Esophagus muscularis mucosa (tissue), 4 donors: ENCODE data around the gene BRD7. TPM values are rescaled to one million over a fixed set of nuclear protein-coding genes. Genes with fewer than 3 reads are reported as not detected.

Experiments used
- DNase-seq: peaks from one replicate; pipeline ENCODE4 v3.0.0-alpha.2; 2017; ENCODE audit errors: extremely low spot score
- H3K27ac ChIP-seq, 4 donors: fragments of 200-600 bp; sonication (generic); replicated peaks in 1 of 4; 1 replicate in 3 of 4; 2 replicates in 1 of 4; pipeline ENCODE4 v1.5.1; 2016 to 2019; ENCODE audit warnings: mild to moderate bottlenecking in 1 of 4
- H3K27me3 ChIP-seq, 4 donors: fragments of 200-600 bp; sonication (generic); one replicate each; pipeline versions ENCODE4 v1.5.1 to v1.6.0; 2016 to 2019
- H3K36me3 ChIP-seq, 4 donors: fragments of 200-600 bp; sonication (generic); one replicate each; pipeline ENCODE4 v1.5.1; 2016 to 2019
- H3K4me1 ChIP-seq, 4 donors: fragments of 200-600 bp; sonication (generic); one replicate each; pipeline ENCODE4 v1.5.1; 2016 to 2019
- H3K4me3 ChIP-seq, 4 donors: fragments of 200-600 bp; sonication (generic); 1 replicate in 2 of 4; 2 replicates in 2 of 4; pipeline ENCODE4 v1.5.1; 2016 to 2019; ENCODE audit warnings: mild to moderate bottlenecking in 4 of 4, moderate library complexity in 1 of 4
- H3K9me3 ChIP-seq, 4 donors: fragments of 200-600 bp; sonication (generic); 1 replicate in 3 of 4; 2 replicates in 1 of 4; pipeline ENCODE4 v1.5.1; 2016 to 2019
- EP300 ChIP-seq: sonication (generic); formaldehyde crosslinking; IDR thresholded peaks from one replicate; pipeline ENCODE4 v1.6.1; 2017; ENCODE audit warnings: antibody characterized with exemption
- POLR2A ChIP-seq: fragments of 450-650 bp; IDR thresholded peaks from one replicate; pipeline ENCODE4 v1.6.1; 2017; ENCODE audit warnings: antibody characterized with exemption, moderate library complexity, mild to moderate bottlenecking, low read depth
- POLR2AphosphoS5 ChIP-seq, 2 donors: sonication (generic); formaldehyde crosslinking; IDR thresholded peaks; one replicate each; pipeline ENCODE4 v1.6.1; 2017; ENCODE audit warnings: antibody characterized with exemption in 2 of 2
- WGBS: methylation state at CpG from one replicate; pipeline ENCODE4 v1.1.5; 2018; 5-methylcytosine and 5-hydroxymethylcytosine counted together
- intact Hi-C: fragments of 100-400 bp; cut with DNase I; formaldehyde crosslinking; loops from one replicate; pipeline ENCODE4 v1.15.1; 2023
- total RNA-seq, 4 donors: library from RNA; depleted of rRNA; stranded (reverse); fragments of >200 nt; gene quantifications; one replicate each; pipeline versions ENCODE4 v1.1.0 to v1.2.1, GENCODE V29; 2016
- TF ChIP-seq, protein P1 (sequence below), 3 experiments: fragments of 200-600 bp in 2 of 3; fragments of 450-650 bp in 1 of 3; sonication (generic) in 2 of 3; IDR thresholded peaks; one replicate each; pipeline ENCODE4 v1.5.1; 2017 to 2019; ENCODE audit warnings: antibody characterized with exemption in 3 of 3, mild to moderate bottlenecking in 2 of 3, moderate library complexity in 1 of 3

The BRD7 gene
- total RNA-seq, 4 donors from 2014 or later, result 49.5 to 68.1 (median 56.5) TPM

DNA sequence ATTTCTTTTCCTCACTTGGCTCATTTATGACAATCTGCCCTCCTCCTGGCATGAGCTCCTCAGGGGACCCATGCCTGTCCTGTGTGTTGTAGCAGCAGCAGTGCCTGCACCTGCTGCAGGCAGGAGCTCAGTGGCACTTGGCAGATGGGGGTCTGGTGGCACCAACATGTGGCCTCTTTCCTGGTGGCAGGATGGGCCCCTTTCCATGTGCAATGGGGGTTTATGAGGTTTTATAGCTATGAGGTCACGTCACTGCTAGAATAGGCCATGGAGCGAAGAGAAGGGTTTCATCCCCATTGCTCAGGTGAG lies 95.5 kb downstream of the BRD7 start:
- no peaks in the 10 kb centered on the region for H3K27me3 ChIP-seq
- H3K27ac ChIP-seq, result no peak overlapping the region
- H3K9me3 ChIP-seq, result no peaks in the 10 kb centered on the region
- TF ChIP-seq POLR2AphosphoS5 (IDR thresholded peaks at IDR 0.05), result no peak
- no peak for TF ChIP-seq POLR2A
- no peak for TF ChIP-seq EP300
- TF ChIP-seq, protein P1, sequence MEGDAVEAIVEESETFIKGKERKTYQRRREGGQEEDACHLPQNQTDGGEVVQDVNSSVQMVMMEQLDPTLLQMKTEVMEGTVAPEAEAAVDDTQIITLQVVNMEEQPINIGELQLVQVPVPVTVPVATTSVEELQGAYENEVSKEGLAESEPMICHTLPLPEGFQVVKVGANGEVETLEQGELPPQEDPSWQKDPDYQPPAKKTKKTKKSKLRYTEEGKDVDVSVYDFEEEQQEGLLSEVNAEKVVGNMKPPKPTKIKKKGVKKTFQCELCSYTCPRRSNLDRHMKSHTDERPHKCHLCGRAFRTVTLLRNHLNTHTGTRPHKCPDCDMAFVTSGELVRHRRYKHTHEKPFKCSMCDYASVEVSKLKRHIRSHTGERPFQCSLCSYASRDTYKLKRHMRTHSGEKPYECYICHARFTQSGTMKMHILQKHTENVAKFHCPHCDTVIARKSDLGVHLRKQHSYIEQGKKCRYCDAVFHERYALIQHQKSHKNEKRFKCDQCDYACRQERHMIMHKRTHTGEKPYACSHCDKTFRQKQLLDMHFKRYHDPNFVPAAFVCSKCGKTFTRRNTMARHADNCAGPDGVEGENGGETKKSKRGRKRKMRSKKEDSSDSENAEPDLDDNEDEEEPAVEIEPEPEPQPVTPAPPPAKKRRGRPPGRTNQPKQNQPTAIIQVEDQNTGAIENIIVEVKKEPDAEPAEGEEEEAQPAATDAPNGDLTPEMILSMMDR (IDR thresholded peaks at IDR 0.05), result no peak
- H3K4me3 ChIP-seq, result no peak overlapping the region
- peaks cover 0 to 22% (median 9%) of the 10 kb centered on the region in 4 donors for H3K4me1 ChIP-seq
- no peaks in the 10 kb centered on the region for H3K36me3 ChIP-seq
- DNase-seq, result no peak
- intact Hi-C loops, result no loop called here
- 100% methylated on average over 1 of the region's 2 CpGs for WGBS

DNA sequence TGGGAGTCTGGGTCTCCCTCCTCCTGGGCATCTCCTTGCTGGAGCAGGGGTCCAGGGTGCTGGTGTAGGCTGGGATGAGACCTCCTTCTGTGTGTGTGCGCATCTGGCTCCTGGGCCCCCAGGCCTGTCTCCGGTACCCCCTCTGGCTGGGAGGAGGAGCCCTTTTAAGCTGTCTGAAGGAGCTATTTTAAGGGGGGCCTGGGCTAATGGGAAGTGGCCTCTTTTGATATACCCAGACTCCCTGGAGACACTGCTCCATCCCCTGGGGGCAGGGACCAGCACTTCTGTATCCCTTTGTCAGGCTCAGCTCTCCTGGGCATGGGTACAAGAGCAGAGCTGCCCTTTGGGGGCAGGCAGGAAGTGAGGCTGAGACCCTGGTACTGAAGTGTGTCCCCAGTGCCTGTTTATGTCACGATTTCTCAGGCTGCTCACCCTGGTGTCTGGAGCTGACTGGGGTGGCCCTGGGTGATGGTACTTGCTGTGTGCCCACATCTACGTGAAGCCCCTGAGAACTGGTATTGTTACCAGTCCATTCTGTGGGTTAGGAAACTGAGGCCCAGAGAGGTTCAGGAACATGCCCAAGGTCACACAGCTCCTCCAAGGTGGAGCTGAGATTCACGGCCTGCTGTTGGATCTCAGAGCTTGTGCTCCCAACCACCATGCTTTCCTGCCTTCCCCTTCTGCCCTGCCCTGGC lies 96.0 kb downstream of the BRD7 start:
- H3K27me3 ChIP-seq, result no peaks in the 10 kb centered on the region
- peaks cover 0 to 22% (median 9%) of the 10 kb centered on the region in 4 donors for H3K4me1 ChIP-seq
- WGBS, result 86% methylated on average over 1 of the region's 5 CpGs
- no peak overlapping the region for H3K4me3 ChIP-seq
- no peak for DNase-seq
- no peaks in the 10 kb centered on the region for H3K9me3 ChIP-seq
- no peaks in the 10 kb centered on the region for H3K36me3 ChIP-seq
- intact Hi-C loops, result no loop called here
- TF ChIP-seq POLR2AphosphoS5 (IDR thresholded peaks at IDR 0.05), result no peak
- TF ChIP-seq POLR2A, result no peak
- TF ChIP-seq EP300, result no peak
- TF ChIP-seq, protein P1 (IDR thresholded peaks at IDR 0.05), result no peak
- H3K27ac ChIP-seq, result no peak overlapping the region

DNA sequence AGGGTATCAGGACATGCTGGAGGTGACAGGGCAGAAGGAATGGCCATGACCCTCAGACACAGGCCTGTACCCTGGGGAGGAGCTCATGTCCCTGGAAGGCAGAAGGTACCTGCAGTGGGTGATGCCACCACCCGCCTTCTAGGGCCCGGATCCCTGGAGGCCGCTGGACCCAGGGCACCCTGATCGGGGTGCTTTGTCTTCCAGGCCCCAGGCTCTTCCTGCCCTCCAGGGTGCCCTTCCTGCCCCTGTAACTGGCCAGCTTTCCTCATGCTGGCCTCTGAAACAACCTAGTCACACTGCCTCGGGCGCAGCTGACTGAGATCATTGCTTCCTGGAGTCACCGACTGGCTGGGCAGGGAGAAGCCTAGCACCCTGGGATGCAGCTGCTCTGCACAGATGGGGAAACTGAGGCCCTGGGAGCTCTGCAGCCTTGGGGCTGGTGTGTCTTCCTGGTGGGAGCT lies 96.6 kb downstream of the BRD7 start:
- no peak for DNase-seq
- H3K9me3 ChIP-seq, result no peaks in the 10 kb centered on the region
- no peaks in the 10 kb centered on the region for H3K27me3 ChIP-seq
- WGBS, result 87% methylated on average over 6 of the region's 7 CpGs
- H3K36me3 ChIP-seq, result no peaks in the 10 kb centered on the region
- intact Hi-C loops, result no loop called here
- TF ChIP-seq POLR2A, result no peak
- TF ChIP-seq EP300, result no peak
- TF ChIP-seq, protein P1 (IDR thresholded peaks at IDR 0.05), result no peak
- TF ChIP-seq POLR2AphosphoS5 (IDR thresholded peaks at IDR 0.05), result no peak
- no peak overlapping the region for H3K4me3 ChIP-seq
- H3K27ac ChIP-seq, result no peak overlapping the region
- peaks cover 0 to 25% (median 11%) of the 10 kb centered on the region in 4 donors for H3K4me1 ChIP-seq

DNA sequence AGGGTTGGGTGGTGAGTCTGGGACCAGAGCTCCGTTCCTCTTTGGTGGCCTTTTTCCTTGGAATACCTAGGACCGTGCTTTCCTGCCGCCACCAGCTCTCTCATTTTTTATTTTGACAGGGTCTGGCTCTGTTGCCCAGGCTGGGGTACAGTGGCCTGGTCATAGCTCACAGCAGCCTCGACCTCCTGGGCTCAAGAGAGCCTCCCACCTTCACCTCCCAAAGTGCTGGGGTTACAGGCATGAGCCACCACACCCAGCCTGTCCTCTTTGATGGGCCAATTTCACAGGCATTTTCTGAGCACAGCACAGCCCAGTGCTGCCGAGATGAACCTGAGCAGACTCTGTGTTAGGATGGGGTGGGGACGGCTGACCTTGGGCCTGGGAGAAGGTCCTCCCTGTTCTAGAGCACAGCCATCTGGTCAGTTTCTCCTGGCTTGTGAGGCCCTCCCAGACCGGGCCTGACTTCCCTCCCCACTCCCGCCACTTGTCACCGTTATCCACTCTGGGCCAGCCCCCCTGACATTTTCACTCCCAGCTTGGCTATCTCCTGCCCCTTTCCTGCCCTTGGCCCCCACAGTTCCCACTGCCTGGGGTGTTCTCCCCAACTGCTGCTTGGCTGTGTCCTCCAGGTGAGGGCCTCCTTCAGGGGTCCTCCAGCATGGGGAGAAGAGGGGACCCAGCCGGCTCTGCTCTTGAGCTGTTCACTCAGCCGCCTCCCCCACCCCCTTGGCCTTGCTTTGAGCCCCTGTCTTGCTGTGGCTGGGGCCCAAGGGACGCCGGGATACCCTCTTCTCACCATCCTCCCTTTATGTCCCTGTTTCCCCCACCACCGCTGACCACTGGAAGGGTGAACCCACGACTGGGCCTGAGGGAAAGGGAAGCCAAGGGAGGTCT lies 97.4 kb downstream of the BRD7 start:
- WGBS, result 91% methylated on average over 14 of the region's 15 CpGs
- intact Hi-C loops, result no loop called here
- no peak for DNase-seq

More for the DNA sequence above, 97.4 kb downstream of the BRD7 start:
- Histone ChIP-seq H3K4me1 (peaks cover 0 to 33% (median 17%) of the 10 kb centered on the region in 4 donors), H3K36me3 (no peaks in the 10 kb centered on the region), H3K4me3 (no peak overlapping the region), H3K27ac (no peak overlapping the region), H3K9me3 (no peaks in the 10 kb centered on the region), H3K27me3 (no peaks in the 10 kb centered on the region)
- TF ChIP-seq EP300 (no peak), POLR2A (no peak), POLR2AphosphoS5 (IDR thresholded peaks at IDR 0.05) (no peak)
- TF ChIP-seq, protein P1 (IDR thresholded peaks at IDR 0.05), result no peak
